GM19455 (cell line): ENCODE results near the gene ZNF598.
"Not testable (repeated sequence)": the region's sequence is repeated elsewhere in the genome, so short reads cannot be mapped to it uniquely, and the experiment has no call there.

Experiments used
- ATAC-seq: cut with Tn5 transposase; IDR thresholded peaks from one replicate; pipeline ENCODE4 v1.9.1; 2021; ENCODE audit not compliant: unreplicated experiment

ZNF598 gene

GRCh38 chr16:2028620-2029220 is 19.1 kb upstream of the ZNF598 start:
- no peak for ATAC-seq

GRCh38 chr16:2028146-2028545 is 18.5 kb upstream of the ZNF598 start:
- no peak for ATAC-seq

GRCh38 chr16:2027024-2028010 is 17.7 kb upstream of the ZNF598 start:
- no peak for ATAC-seq

- no peak for ATAC-seq
Observed at GRCh38 chr16:2026461-2027023, 16.9 kb upstream of the ZNF598 start, which contains the start of gene NHERF2. TSS of gene NHERF2 (plus strand) at chr16:2026902. CDS start at chr16:2027006, 104 bp downstream.

- ATAC-seq, result no peak
Observed at GRCh38 chr16:2025878-2026460, 16.3 kb upstream of the ZNF598 start.

GRCh38 chr16:2025251-2025650 is 15.6 kb upstream of the ZNF598 start:
- no peak for ATAC-seq

GRCh38 chr16:2024032-2024420 is 14.4 kb upstream of the ZNF598 start:
- ATAC-seq, result no peak

- peak; percentile 83 for ATAC-seq
Observed at GRCh38 chr16:2023092-2024031, 13.7 kb upstream of the ZNF598 start.

- ATAC-seq, result peak; percentile 16
Observed at GRCh38 chr16:2022723-2023091, 13.1 kb upstream of the ZNF598 start.

- ATAC-seq, result no peak
Observed at GRCh38 chr16:2019921-2020831, 10.6 kb upstream of the ZNF598 start.

GRCh38 chr16:2019518-2019920 is 9.9 kb upstream of the ZNF598 start, which contains the start of gene NPW:
TSS of gene NPW (plus strand) at chr16:2019785.
- ATAC-seq, result no peak

GRCh38 chr16:2016407-2016922 is 6.8 kb upstream of the ZNF598 start:
- ATAC-seq, result no peak

- no peak for ATAC-seq
Observed at GRCh38 chr16:2015947-2016208, 6.3 kb upstream of the ZNF598 start.

- ATAC-seq, result no peak
Observed at GRCh38 chr16:2015117-2015946, 5.7 kb upstream of the ZNF598 start.

- ATAC-seq, result no peak
Observed at GRCh38 chr16:2013527-2013926, 3.9 kb upstream of the ZNF598 start.

- ATAC-seq, result not testable (repeated sequence)
Observed at GRCh38 chr16:2011726-2012125, 2.1 kb upstream of the ZNF598 start.

GRCh38 chr16:2009164-2009711 is 383 bp downstream of the ZNF598 start:
- ATAC-seq, result peak; percentile 53

- ATAC-seq, result no peak
Observed at GRCh38 chr16:2008631-2009163, 924 bp downstream of the ZNF598 start.
